K562 (cell line): ENCODE measurements around the gene STAB2. TPM values are rescaled to one million over a fixed set of nuclear protein-coding genes. Genes with fewer than 3 reads are reported as not detected.

Source experiments
- ATAC-seq: fragments of 200-7000 bp; cut with Tn5 transposase; 3 replicates; pipeline ENCODE4 v1.9.1; 2020; ENCODE audit warnings: moderate library complexity
- BruUV-seq: library from RNA; stranded (reverse); fragments of 400-500 nt; replicated peaks from 2 replicates; lab custom pipeline; 2021; lab: Mats Ljungman, UMichigan
- CTCF ChIA-PET: fragments of 300-600 bp; formaldehyde crosslinking; extraction: SDS; loops from one replicate; lab custom pipeline; 2021; ENCODE audit warnings: low intra/inter-chr PET ratio; lab: Yijun Ruan, JAX
- POLR2A ChIA-PET: fragments of 300-600, 350-650 bp; sonication (Branson Sonifier 250); formaldehyde crosslinking; extraction: SDS; loops from one replicate; lab custom pipeline; 2021; ENCODE audit warnings: antibody characterized with exemption, inconsistent platforms; lab: Yijun Ruan, JAX
- DNase-seq, 4 experiments: peaks; one replicate each; pipeline versions ENCODE4 v3.0.0 to v3.0.0-alpha.2; 2011 to 2018; ENCODE audit warnings: low spot score in 3 of 4, mixed read lengths in 3 of 4; ENCODE audit errors: extremely low read depth in 1 of 4
- FAIRE-seq: peaks from 2 replicates; lab custom pipeline; 2011; peaks lifted over from hg19 to GRCh38; lab: Jason Lieb, UNC
- H2AFZ ChIP-seq: 2 replicates; pipeline ENCODE4 v1.6.0; 2011; ENCODE audit warnings: low read depth, low read length, control low read depth, inconsistent platforms
- H3K27ac ChIP-seq: fragments of 200-600 bp; 3 replicates; pipeline ENCODE4 v1.8.0; 2011; ENCODE audit warnings: low read depth, mild to moderate bottlenecking, control low read depth, inconsistent platforms, low read length, moderate library complexity, mixed read lengths; ENCODE audit errors: extremely low read depth
- H3K27me3 ChIP-seq, 2 experiments: fragments of 300-600 bp in 1 of 2; 2 replicates in 1 of 2; 3 replicates in 1 of 2; pipeline versions ENCODE4 v1.6.0 to v1.8.0; 2011; ENCODE audit warnings: inconsistent platforms in 2 of 2, low read length in 2 of 2, mild to moderate bottlenecking in 1 of 2, mixed read lengths in 1 of 2, moderate library complexity in 1 of 2; ENCODE audit not compliant: control insufficient read depth in 2 of 2, insufficient read depth in 2 of 2
- H3K36me3 ChIP-seq: fragments of 300-600 bp; 3 replicates; pipeline ENCODE4 v1.8.0; 2011; ENCODE audit warnings: mild to moderate bottlenecking, low read length, inconsistent platforms; ENCODE audit not compliant: control insufficient read depth, insufficient read depth
- H3K4me1 ChIP-seq, 2 experiments: fragments of 200-600 bp in 1 of 2; replicated peaks in 1 of 2; 2 replicates in 1 of 2; 3 replicates in 1 of 2; pipeline versions ENCODE4 v1.5.1 to v1.8.0; 2011; ENCODE audit warnings: inconsistent platforms in 2 of 2, low read length in 2 of 2, mild to moderate bottlenecking in 1 of 2, mixed read lengths in 1 of 2, moderate library complexity in 1 of 2; ENCODE audit not compliant: control insufficient read depth in 2 of 2, insufficient read depth in 2 of 2
- H3K4me2 ChIP-seq: 2 replicates; pipeline ENCODE4 v1.6.1; 2011; ENCODE audit warnings: low read length, control low read depth, inconsistent platforms, mixed read lengths; ENCODE audit not compliant: insufficient read depth
- H3K4me3 ChIP-seq: fragments of 200-600 bp; sonication (generic), shearing (Covaris generic); 2 replicates; pipeline ENCODE4 v1.5.1; 2016; ENCODE audit warnings: control low read depth, inconsistent platforms
- H3K79me2 ChIP-seq: fragments of 200-600 bp; 3 replicates; pipeline ENCODE4 v1.8.0; 2011; ENCODE audit warnings: low read length, inconsistent platforms; ENCODE audit not compliant: control insufficient read depth, insufficient read depth
- H3K9ac ChIP-seq, 2 experiments: 2 replicates each; pipeline versions ENCODE4 v1.6.0 to v1.6.1; 2011; ENCODE audit warnings: low read depth in 2 of 2, low read length in 2 of 2, control low read depth in 1 of 2, inconsistent platforms in 1 of 2, mild to moderate bottlenecking in 1 of 2, mixed read lengths in 1 of 2; ENCODE audit not compliant: insufficient read depth in 1 of 2
- H3K9me1 ChIP-seq: one replicate; pipeline ENCODE4 v1.6.0; 2011; ENCODE audit warnings: inconsistent platforms, mild to moderate bottlenecking, low read length, moderate library complexity; ENCODE audit not compliant: control insufficient read depth, insufficient read depth
- H3K9me3 ChIP-seq: replicated peaks from 2 replicates; pipeline ENCODE4 v1.5.1; 2011; ENCODE audit warnings: low read depth, low read length, inconsistent platforms; ENCODE audit not compliant: control insufficient read depth, insufficient read depth
- H4K20me1 ChIP-seq: replicated peaks from 2 replicates; pipeline ENCODE4 v1.6.1; 2011; ENCODE audit warnings: low read length, inconsistent platforms, mixed read lengths; ENCODE audit not compliant: control insufficient read depth, insufficient read depth
- BRD9 ChIP-seq: fragments of 450-650 bp; IDR thresholded peaks from 2 replicates; pipeline ENCODE4 v1.6.1; 2018; ENCODE audit warnings: low read depth; ENCODE audit not compliant: partially characterized antibody
- FOXA1 ChIP-seq: fragments of 450-650 bp; IDR thresholded peaks from 2 replicates; pipeline ENCODE4 v1.6.1; 2016; ENCODE audit warnings: mild to moderate bottlenecking, borderline replicate concordance
- MTF1 ChIP-seq: fragments of 250-450 bp; sonication (Bioruptor Pico); IDR thresholded peaks from 2 replicates; pipeline ENCODE4 v1.9.0; 2021; ENCODE audit warnings: moderate library complexity, mild to moderate bottlenecking, inconsistent platforms, borderline replicate concordance
- SFPQ ChIP-seq: fragments of 200-400 bp; formaldehyde crosslinking; IDR thresholded peaks from 2 replicates; pipeline ENCODE4 v1.6.1; 2017; ENCODE audit warnings: mild to moderate bottlenecking, low read depth, low read length, moderate library complexity
- SLC30A9 ChIP-seq: fragments of 250-450 bp; sonication (Bioruptor Pico); IDR thresholded peaks from 2 replicates; pipeline ENCODE4 v1.8.0; 2022; ENCODE audit warnings: mild to moderate bottlenecking, moderate library complexity
- WGBS: fragments of 100-300 bp; shearing (Covaris generic); methylation state at CpG from one replicate; pipeline ENCODE4 v1.1.6; 2016; ENCODE audit warnings: low coverage, mixed read lengths; ENCODE audit not compliant: insufficient coverage; ENCODE audit errors: missing lambda C conversion rate; 5-methylcytosine and 5-hydroxymethylcytosine counted together
- in situ Hi-C: fragments of 300-500 bp; cut with MboI; formaldehyde crosslinking; loops from 4 replicates; pipeline ENCODE4 v1.15.0; 2018; ENCODE audit warnings: inconsistent platforms, mixed read lengths
- intact Hi-C: fragments of 100-400 bp; cut with micrococcal nuclease; formaldehyde crosslinking; loops from 2 replicates; pipeline ENCODE4 v1.14.2; 2022
- polyA plus RNA-seq, 8 experiments: library from polyadenylated mRNA; depleted of rRNA in 4 of 8; stranded (reverse) in 5 of 8; unstranded in 3 of 8; fragments of >200 nt; fragmentation: Nextera tagmentation in 2 of 8; fragmentation: Illumina TruSeq in 1 of 8; extraction: Ambion mirVana in 2 of 8; extraction: Trizol in 1 of 8; gene quantifications; 2 replicates each; pipeline versions ENCODE4 v1.2.1 to v1.2.3, GENCODE V29; 2011 to 2014; ENCODE audit warnings: inconsistent platforms in 1 of 8, missing spikeins in 1 of 8
- total RNA-seq, 7 experiments: library from RNA; depleted of rRNA in 6 of 7; stranded (reverse); fragments of >200 nt in 6 of 7; fragmentation: Illumina TruSeq in 2 of 7; extraction: Trizol in 2 of 7; gene quantifications; 2 replicates each; pipeline versions ENCODE4 v1.2.1 to v1.2.3, GENCODE V29; 2011 to 2021; ENCODE audit warnings: low replicate concordance in 1 of 7

Gene STAB2
- total and polyA plus RNA-seq, 9 of the 15 experiments (the other 6 are each of a cell fraction or from before 2014, with no cell fraction given) = 0.10 TPM; not detected in 8

DNA sequence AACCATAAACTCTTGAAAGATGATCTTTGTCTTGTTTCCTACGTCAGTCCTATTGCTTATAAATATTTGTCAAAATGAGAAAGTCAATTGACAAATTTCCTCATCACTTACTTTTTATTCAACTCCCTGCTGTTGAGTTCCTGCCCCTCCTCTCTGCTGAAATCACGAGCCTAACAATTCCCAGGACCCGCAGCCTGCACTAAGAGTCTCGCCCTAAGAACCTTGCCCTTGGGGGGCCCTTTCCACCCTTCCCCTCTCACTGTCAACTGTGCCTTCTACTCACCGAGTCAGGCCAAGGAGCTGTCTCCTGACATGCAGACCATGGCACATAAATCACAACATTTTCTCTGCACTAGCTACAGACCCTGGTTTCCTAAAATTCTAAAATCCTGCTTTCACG lies 99.0 kb downstream of the STAB2 start (continued):
- TF ChIP-seq SFPQ (no peak), FOXA1 (no peak), SLC30A9 (no peak), BRD9 (no peak)

DNA sequence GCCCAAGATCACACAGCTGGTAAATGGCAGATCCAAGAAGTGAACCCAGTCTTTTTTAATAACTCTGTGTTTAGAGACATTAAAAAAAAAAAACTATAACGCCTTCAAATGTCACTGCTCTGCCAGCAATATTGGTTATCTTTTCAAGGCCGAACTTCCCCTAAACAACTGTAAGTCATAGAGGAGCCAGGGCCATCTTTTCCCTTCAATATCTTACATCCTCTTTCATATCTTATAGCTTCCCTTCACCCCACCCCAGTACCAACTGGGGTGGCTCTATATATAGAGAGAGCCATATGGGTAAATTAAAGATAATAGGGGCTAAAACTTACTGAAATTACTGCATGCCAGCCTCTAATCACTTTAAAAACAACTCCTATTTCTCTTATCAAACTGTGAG lies 100.2 kb downstream of the STAB2 start:
- Histone ChIP-seq H3K27me3 (peaks cover 2 to 17% of the 10 kb centered on the region in 2 experiments; a peak in 4 of 5 replicates), H3K9me1 (no peaks in the 10 kb centered on the region), H3K4me2 (no peak overlapping the region), H3K4me1 (no peaks in the 10 kb centered on the region), H2AFZ (no peak overlapping the region), H3K9ac (no peak overlapping the region), H3K4me3 (no peak overlapping the region), H3K36me3 (no peaks in the 10 kb centered on the region), H3K79me2 (no peaks in the 10 kb centered on the region), H4K20me1 (0 out of 2 replicates have a peak, but pooled peaks cover 5% of the 10 kb centered on the region), H3K27ac (no peak overlapping the region), H3K9me3 (no peaks in the 10 kb centered on the region)
- no peak for TF ChIP-seq MTF1 (CRISPR knock-in tag)
- DNase-seq (no peak), ATAC-seq (no peak), FAIRE-seq (no peak)
- ChIA-PET POLR2A (interaction anchor here (1.4 kb wide), 1 partner anchor 9 kb away, joined by 3 read pairs; no protein-coding TSS in a partner anchor), CTCF (no interaction called here)
- BruUV-seq = no TSS peak
- 0% methylated on average over 2 of the region's 2 CpGs for WGBS
- in situ Hi-C loops (no loop called here), intact Hi-C loops (no loop called here)
